Bronchial epithelial cell (primary cell): Measurements from ENCODE around the gene TMEM147. TPM values are rescaled to one million over a fixed set of nuclear protein-coding genes. Genes with fewer than 3 reads are reported as not detected.
"Not testable (repeated sequence)": the region's sequence is repeated elsewhere in the genome, so short reads cannot be mapped to it uniquely, and the experiment has no call there.

ENCODE experiments used
- DNase-seq: peaks from one replicate; pipeline ENCODE4 v3.0.0-alpha.2; 2010; ENCODE audit warnings: low read depth
- FAIRE-seq: peaks from 2 replicates; lab custom pipeline; 2011; peaks lifted over from hg19 to GRCh38; lab: Jason Lieb, UNC
- H3K27me3 ChIP-seq: 2 replicates; pipeline ENCODE4 v1.5.1; 2011; ENCODE audit warnings: low read length; ENCODE audit not compliant: control insufficient read depth, insufficient read depth
- H3K36me3 ChIP-seq: 2 replicates; pipeline ENCODE4 v1.5.1; 2011; ENCODE audit warnings: low read length; ENCODE audit not compliant: control insufficient read depth, insufficient read depth
- H3K4me3 ChIP-seq: 2 replicates; pipeline ENCODE4 v1.5.1; 2011; ENCODE audit warnings: mild to moderate bottlenecking, low read depth, low read length, control low read depth
- CTCF ChIP-seq: IDR thresholded peaks from 2 replicates; pipeline ENCODE4 v1.5.1; 2011; ENCODE audit warnings: mild to moderate bottlenecking, moderate library complexity, low read length, control low read depth, inconsistent platforms; ENCODE audit not compliant: insufficient read depth, severe bottlenecking
- total RNA-seq: library from RNA; depleted of rRNA; stranded (reverse); fragments of >200 nt; gene quantifications from 2 replicates; pipeline ENCODE4 v1.2.1, GENCODE V29; 2014

TMEM147 gene
- total RNA-seq, 1 donor from 2014 or later = 136 TPM

GRCh38 chr19:35578707-35579106, 33.3 kb downstream of the TMEM147 start:
- FAIRE-seq (no peak), DNase-seq (no peak)
- Histone ChIP-seq H3K27me3 (no peaks in the 10 kb centered on the region), H3K4me3 (no peak overlapping the region), H3K36me3 (no peaks in the 10 kb centered on the region)
- TF ChIP-seq CTCF = no peak

- Histone ChIP-seq H3K36me3 (no peaks in the 10 kb centered on the region), H3K27me3 (no peaks in the 10 kb centered on the region), H3K4me3 (no peak overlapping the region)
- no peak for DNase-seq
- no peak for TF ChIP-seq CTCF
- FAIRE-seq = no peak
Measured at GRCh38 chr19:35582760-35583159, 37.3 kb downstream of the TMEM147 start.

- Histone ChIP-seq H3K36me3 (no peaks in the 10 kb centered on the region), H3K4me3 (no peak within 1 kb of the TSS), H3K27me3 (no peaks in the 10 kb centered on the region)
- no peak for TF ChIP-seq CTCF
- no peak for DNase-seq
- FAIRE-seq = no peak
Measured at GRCh38 chr19:35585848-35586247, 40.4 kb downstream of the TMEM147 start, which contains the start of gene PMIS2. PMIS2 (plus strand) TSS chr19:35586173; CDS start chr19:35586260, 87 bp downstream.

DNA sequence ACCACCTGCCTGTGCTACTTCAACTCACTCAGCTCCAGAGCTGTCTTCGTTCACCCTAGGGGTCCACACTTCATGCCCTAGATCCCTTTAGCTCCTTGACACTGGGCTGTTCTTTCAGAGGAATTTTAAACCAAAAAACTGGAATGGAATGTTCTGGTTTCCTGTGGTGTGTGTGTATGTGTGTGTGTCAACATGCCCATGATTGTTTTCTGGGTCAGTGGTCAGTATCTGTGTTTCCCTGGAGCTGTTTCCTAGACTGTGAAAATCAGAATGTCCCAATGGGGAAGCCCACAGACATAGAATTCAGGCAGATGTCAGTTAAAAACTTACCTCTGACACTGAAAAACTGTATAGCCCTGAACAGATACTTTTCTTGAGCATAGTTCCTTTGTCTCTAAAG, 41.9 kb downstream of the TMEM147 start:
- FAIRE-seq (no peak), DNase-seq (no peak)
- Histone ChIP-seq H3K27me3 (no peaks in the 10 kb centered on the region), H3K4me3 (no peak overlapping the region), H3K36me3 (no peaks in the 10 kb centered on the region)
- TF ChIP-seq CTCF = no peak

- H3K4me3 ChIP-seq = no peak overlapping the region
- FAIRE-seq (no peak), DNase-seq (no peak)
- no peaks in the 10 kb centered on the region for H3K27me3 ChIP-seq
- no peak for TF ChIP-seq CTCF
- no peaks in the 10 kb centered on the region for H3K36me3 ChIP-seq
Measured at GRCh38 chr19:35590875-35591274, 45.4 kb downstream of the TMEM147 start.

GRCh38 chr19:35592226-35592625, 46.8 kb downstream of the TMEM147 start:
- no peak for FAIRE-seq
- Histone ChIP-seq H3K27me3 (no peaks in the 10 kb centered on the region), H3K4me3 (no peak overlapping the region), H3K36me3 (no peaks in the 10 kb centered on the region)
- DNase-seq = peak; percentile 56
- TF ChIP-seq CTCF = peak; percentile 74

- FAIRE-seq, H3K4me3 ChIP-seq, DNase-seq, H3K27me3 ChIP-seq, H3K36me3 ChIP-seq: not testable (repeated sequence)
Measured at GRCh38 chr19:35595026-35595425, 49.6 kb downstream of the TMEM147 start.
